D721Med (cell line): ENCODE measurements around the gene NCKAP5.
"Not testable (repeated sequence)": the region's sequence is repeated elsewhere in the genome, so short reads cannot be mapped to it uniquely, and the experiment has no call there.

Experiments
- DNase-seq: peaks from one replicate; pipeline ENCODE4 v3.0.0; 2011; ENCODE audit warnings: low spot score; ENCODE audit not compliant: insufficient read length
- FAIRE-seq: peaks from 2 replicates; lab custom pipeline; 2011; peaks lifted over from hg19 to GRCh38; lab: Jason Lieb, UNC
- TF ChIP-seq, protein P1 (sequence below): IDR thresholded peaks from 2 replicates; pipeline ENCODE4 v1.5.1; 2012; ENCODE audit warnings: mild to moderate bottlenecking, control low read depth; ENCODE audit not compliant: insufficient read depth; ENCODE audit errors: missing control alignments

NCKAP5 gene

DNA sequence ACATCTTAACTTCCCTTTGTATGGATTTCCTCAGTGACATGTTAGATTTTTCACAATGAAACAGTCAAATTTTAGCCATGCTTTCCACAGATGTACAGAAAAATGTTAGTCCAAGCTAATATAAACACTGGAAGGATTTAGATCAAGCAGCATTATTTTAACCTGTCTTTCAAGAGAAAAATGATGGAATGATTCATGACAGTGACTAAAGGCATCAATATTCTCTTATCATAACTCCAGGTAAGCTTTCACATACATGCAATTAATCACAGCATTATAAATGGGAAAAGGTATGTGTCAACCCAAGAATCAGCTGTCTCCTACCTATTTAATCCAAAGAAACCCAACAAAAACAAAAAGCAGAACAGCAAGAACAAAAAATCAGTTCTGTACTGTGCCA, 92.7 kb downstream of the NCKAP5 start:
- TF ChIP-seq, protein P1, sequence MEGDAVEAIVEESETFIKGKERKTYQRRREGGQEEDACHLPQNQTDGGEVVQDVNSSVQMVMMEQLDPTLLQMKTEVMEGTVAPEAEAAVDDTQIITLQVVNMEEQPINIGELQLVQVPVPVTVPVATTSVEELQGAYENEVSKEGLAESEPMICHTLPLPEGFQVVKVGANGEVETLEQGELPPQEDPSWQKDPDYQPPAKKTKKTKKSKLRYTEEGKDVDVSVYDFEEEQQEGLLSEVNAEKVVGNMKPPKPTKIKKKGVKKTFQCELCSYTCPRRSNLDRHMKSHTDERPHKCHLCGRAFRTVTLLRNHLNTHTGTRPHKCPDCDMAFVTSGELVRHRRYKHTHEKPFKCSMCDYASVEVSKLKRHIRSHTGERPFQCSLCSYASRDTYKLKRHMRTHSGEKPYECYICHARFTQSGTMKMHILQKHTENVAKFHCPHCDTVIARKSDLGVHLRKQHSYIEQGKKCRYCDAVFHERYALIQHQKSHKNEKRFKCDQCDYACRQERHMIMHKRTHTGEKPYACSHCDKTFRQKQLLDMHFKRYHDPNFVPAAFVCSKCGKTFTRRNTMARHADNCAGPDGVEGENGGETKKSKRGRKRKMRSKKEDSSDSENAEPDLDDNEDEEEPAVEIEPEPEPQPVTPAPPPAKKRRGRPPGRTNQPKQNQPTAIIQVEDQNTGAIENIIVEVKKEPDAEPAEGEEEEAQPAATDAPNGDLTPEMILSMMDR, result no peak
- FAIRE-seq (no peak), DNase-seq (no peak)

DNA sequence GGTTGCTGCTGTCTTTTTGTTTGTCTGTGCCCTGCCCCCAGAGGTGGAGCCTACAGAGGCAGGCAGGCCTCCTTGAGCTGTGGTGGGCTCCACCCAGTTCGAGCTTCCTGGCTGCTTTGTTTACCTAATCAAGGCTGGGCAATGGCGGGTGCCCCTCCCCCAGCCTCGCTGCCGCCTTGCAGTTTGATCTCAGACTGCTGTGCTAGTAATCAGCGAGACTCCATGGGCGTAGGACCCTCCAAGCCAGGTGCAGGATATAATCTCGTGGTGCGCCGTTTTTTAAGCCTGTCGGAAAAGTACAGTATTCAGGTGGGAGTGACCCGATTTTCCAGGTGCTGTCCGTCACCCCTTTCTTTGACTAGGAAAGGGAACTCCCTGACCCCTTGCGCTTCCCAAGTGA, 97.8 kb downstream of the NCKAP5 start:
- DNase-seq, FAIRE-seq: not testable (repeated sequence)

GRCh38 chr2:133462811-133463210, 105.5 kb downstream of the NCKAP5 start:
- TF ChIP-seq, protein P1, result no peak
- DNase-seq, result no peak

DNA sequence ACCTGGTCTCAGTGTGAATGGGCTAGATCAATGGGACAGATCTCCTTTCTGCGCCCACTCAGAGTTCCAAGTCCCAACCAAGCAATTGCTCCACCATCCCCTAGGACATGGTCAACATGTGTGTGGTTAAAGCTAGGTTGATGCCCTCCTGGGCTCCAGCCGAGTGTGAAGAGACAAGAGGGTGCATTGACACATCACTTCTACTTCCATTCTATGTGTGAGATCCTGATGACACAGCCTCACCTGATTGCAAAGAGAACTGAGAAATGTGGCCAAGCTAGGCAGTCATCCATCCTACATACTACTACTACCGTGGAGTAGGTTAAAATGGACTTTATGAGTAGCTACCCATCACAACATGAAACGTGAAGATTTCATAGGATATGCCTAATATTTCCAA, 106.8 kb downstream of the NCKAP5 start:
- DNase-seq (no peak), FAIRE-seq (no peak)
- TF ChIP-seq, protein P1, result no peak

More at GRCh38 chr2:133462811-133463210, 105.5 kb downstream of the NCKAP5 start:
- no peak for FAIRE-seq

DNA sequence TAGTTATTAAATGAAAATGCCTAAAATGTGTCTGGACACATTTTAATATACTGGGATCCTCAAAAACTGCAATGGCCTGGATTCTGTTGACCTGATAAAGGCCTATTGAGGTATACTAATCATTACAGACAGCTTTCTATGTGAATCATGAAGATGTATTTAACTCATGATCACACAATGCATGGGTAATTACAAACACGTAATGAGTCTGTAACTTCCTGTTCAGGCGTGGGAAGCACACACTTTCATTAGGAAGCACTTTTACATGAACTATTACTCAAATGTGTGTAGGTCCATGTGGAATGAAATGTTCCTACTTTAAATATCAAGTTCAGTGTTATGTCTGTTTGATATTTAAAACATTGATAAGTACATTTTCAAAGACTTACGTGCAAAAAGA, 108.7 kb downstream of the NCKAP5 start:
- DNase-seq, result no peak
- TF ChIP-seq, protein P1, result no peak
- no peak for FAIRE-seq

DNA sequence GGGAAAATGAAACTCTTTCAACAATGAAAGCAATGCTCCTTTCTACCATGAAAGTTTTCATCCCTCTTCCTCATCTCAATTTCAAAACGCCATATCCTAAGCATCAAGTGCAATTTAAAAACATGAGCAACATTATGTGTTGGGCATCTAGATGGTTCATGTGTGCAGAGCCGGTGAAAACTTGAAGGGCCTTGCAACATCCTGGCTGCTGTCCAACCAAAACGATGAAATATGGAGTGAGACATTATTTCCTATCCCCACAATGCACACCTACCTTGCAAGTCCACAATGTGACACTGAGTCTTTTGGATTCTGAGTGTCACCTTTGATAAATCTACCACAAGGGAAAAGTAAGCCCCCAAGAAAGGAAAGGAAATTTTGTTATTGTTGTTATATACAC, 110.0 kb downstream of the NCKAP5 start:
- FAIRE-seq (no peak), DNase-seq (no peak)
- TF ChIP-seq, protein P1, result no peak

DNA sequence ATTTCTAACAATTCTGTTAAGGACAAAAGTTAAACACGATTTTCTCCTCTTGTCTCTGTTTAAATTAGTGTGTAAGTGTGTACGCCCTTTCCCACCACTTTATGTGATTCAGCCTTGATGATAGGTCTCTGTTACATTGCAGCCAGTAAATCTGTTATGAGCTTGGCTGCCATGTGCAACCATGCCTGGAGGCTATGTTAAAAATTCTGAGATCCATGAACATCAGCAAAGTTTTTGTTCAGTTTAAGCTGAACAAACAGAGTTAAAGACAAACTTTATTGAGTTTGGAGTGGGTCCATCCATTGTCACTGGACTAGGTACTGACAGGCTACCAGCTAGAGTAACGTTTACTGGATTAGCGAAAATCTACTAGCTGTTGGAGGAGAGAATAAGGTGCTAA, 110.4 kb downstream of the NCKAP5 start:
- FAIRE-seq (no peak), DNase-seq (no peak)
- TF ChIP-seq, protein P1, result no peak

- no peak for FAIRE-seq
- TF ChIP-seq, protein P1, result no peak
- DNase-seq, result no peak
Observed at GRCh38 chr2:133456971-133457370, 111.3 kb downstream of the NCKAP5 start.
